ENCODE measurements around the gene GATA6. TPM values are rescaled to one million over a fixed set of nuclear protein-coding genes. Genes with fewer than 3 reads are reported as not detected.
A peak's percentile ranks its signal among the peaks of the same experiment; 100 is the strongest.

The GATA6 gene
- total and polyA plus RNA-seq, 2 of the 13 experiments (the other 11 are each of a cell fraction or from before 2014, with no cell fraction given) = 0.84 to 3.2 TPM

- TF ChIP-seq U2AF2 (IDR thresholded peaks at IDR 0.05; ENCODE audit: low read depth, low read length) (no peak), TFDP2 (CRISPR knock-in tag; IDR thresholded peaks at IDR 0.05) (no peak), ZNF33A (CRISPR knock-in tag; IDR thresholded peaks at IDR 0.05; ENCODE audit: borderline replicate concordance) (no peak), SMAD1 (CRISPR knock-in tag; IDR thresholded peaks at IDR 0.05; ENCODE audit: borderline replicate concordance, low read depth) (no peak)
These were observed 4.5 kb downstream of the GATA6 start (continued) for GRCh38 chr18:22173928-22174301.

- H3K4me1 ChIP-seq (ENCODE audit: insufficient read depth, low read length) = peaks cover 36% of the 10 kb centered on the region
- TF ChIP-seq HOXA5 (CRISPR knock-in tag; IDR thresholded peaks at IDR 0.05) = no peak
- TF ChIP-seq CTCF (CRISPR knock-in tag; IDR thresholded peaks at IDR 0.05) = peak; percentile 26
- 0 out of 2 replicates have a peak, but pooled peaks have one; percentile 1 for TF ChIP-seq RBFOX2 (IDR thresholded peaks at IDR 0.05; ENCODE audit: low read depth, low read length)
- TF ChIP-seq STAG1 (CRISPR knock-in tag; IDR thresholded peaks at IDR 0.05) = 0 out of 2 replicates have a peak, but pooled peaks have one; percentile 20
- peak overlapping the region; percentile 39 for H3K4me2 ChIP-seq (ENCODE audit: low read depth, low read length)
- no peak for FAIRE-seq
- H3K79me2 ChIP-seq (ENCODE audit: insufficient read depth, low read length) = peaks cover 3% of the 10 kb centered on the region
- DNase-seq (ENCODE audit: low spot score) = no peak
- BruUV-seq (replicated peaks) = TSS peak; percentile 6
- H3K36me3 ChIP-seq (replicated peaks in 1 of 2; ENCODE audit: control insufficient read depth in 1 of 2, insufficient read depth in 2 of 2, low read length in 2 of 2) = no peaks in the 10 kb centered on the region; a peak in 1 of 5 replicates
- peak; percentile 12; the same call in 2 of the 3 replicates for ATAC-seq
- CTCF ChIA-PET (ENCODE audit: low intra/inter-chr PET ratio, low total read pairs) = no interaction called here
- H4K20me1 ChIP-seq (ENCODE audit: insufficient read depth, low read length) = no peaks in the 10 kb centered on the region
- in situ Hi-C loops (cut with HindIII; ENCODE audit: extremely low pct_ligation_motif_present, low pct_unique_long_range_greater_than_20kb) (no loop called here), intact Hi-C loops (cut with micrococcal nuclease; ENCODE audit: unreplicated experiment) (loop anchor here (10.0 kb wide), 2 partner anchors 110 to 150 kb away; no protein-coding TSS in a partner anchor)
- POLR2A ChIA-PET = interaction anchor here (0.8 to 1.4 kb wide), 3 partner anchors 15 to 194 kb away, joined by 3 read pairs; no protein-coding TSS in a partner anchor
- H3K9me3 ChIP-seq (ENCODE audit: low read length) = no peaks in the 10 kb centered on the region
- no peak overlapping the region; a peak in 1 of 6 replicates for H3K4me3 ChIP-seq (replicated peaks in 1 of 3; ENCODE audit: insufficient read depth in 1 of 3, low read depth in 2 of 3, low read length in 3 of 3)
- no peak overlapping the region for H2AFZ ChIP-seq (ENCODE audit: low read length)
- H3K9ac ChIP-seq (ENCODE audit: insufficient read depth, low read depth, low read length) = peak overlapping the region; percentile 43; the same call in 1 of the 2 replicates
- 90% methylated on average over 6 of the region's 6 CpGs for WGBS (ENCODE audit: low lambda C conversion rate)
- H3K27me3 ChIP-seq (ENCODE audit: control insufficient read depth in 1 of 2, insufficient read depth in 2 of 2, low read length in 2 of 2) = no peaks in the 10 kb centered on the region
- H3K27ac ChIP-seq (ENCODE audit: extremely low read length, insufficient read depth, low read length) = peak overlapping the region; percentile 44
These were observed 5.2 kb downstream of the GATA6 start for GRCh38 chr18:22174341-22175145.
